Measurements from ENCODE around the gene ASH1L. TPM values are rescaled to one million over a fixed set of nuclear protein-coding genes. Genes with fewer than 3 reads are reported as not detected.
A peak's percentile ranks its signal among the peaks of the same experiment; 100 is the strongest.
"Not testable (repeated sequence)": the region's sequence is repeated elsewhere in the genome, so short reads cannot be mapped to it uniquely, and the experiment has no call there.

ASH1L gene
- total RNA-seq, 1 donor from 2014 or later: 34.4 TPM

DNA sequence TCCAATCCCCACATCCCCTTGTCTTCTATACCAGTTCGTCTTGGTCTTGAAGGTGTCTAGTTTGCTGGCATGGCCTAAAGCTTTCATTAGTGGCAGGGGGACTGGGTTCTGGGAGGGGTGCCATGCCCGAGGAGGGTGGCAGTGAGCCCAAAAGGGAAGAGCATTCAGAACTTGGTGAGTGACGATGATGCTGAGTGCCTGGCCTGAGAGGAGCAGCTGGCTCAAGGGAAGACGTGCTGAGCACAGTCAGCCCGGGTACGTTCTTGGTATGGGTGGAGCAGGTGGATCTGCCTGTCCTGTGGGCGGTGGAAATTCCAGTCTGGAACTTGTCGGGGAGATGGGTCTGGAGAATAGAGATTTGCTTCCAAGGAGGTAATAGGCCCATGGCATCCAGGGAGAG, 249.3 kb downstream of the ASH1L start:
- DNase-seq (ENCODE audit: low read depth): peak; percentile 81

DNA sequence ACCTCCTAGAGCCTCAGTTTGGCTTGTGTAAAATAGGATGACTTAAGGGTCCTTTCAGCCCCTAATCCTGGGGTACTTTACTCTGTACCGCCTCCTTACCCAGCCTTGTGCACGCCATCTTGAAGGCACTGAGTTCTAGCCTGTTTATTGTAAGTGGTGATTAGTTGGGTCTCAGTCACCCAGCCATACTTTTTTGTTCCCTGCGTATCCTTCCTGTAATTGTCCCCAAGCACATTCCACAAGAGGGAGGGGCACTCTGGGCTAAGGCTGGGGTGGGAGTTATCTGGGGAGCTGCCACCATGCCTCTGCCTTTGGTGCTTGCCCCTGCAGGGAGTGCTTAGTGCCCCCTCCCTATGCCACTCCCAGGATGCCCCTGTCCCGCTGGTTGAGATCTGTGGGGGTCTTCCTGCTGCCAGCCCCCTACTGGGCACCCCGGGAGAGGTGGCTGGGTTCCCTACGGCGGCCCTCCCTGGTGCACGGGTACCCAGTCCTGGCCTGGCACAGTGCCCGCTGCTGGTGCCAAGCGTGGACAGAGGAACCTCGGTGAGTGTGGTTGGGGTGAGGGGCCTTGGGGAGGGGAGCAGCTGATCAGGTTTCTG, 253.1 kb downstream of the ASH1L start:
- peak; percentile 50 for DNase-seq (ENCODE audit: low read depth)

DNA sequence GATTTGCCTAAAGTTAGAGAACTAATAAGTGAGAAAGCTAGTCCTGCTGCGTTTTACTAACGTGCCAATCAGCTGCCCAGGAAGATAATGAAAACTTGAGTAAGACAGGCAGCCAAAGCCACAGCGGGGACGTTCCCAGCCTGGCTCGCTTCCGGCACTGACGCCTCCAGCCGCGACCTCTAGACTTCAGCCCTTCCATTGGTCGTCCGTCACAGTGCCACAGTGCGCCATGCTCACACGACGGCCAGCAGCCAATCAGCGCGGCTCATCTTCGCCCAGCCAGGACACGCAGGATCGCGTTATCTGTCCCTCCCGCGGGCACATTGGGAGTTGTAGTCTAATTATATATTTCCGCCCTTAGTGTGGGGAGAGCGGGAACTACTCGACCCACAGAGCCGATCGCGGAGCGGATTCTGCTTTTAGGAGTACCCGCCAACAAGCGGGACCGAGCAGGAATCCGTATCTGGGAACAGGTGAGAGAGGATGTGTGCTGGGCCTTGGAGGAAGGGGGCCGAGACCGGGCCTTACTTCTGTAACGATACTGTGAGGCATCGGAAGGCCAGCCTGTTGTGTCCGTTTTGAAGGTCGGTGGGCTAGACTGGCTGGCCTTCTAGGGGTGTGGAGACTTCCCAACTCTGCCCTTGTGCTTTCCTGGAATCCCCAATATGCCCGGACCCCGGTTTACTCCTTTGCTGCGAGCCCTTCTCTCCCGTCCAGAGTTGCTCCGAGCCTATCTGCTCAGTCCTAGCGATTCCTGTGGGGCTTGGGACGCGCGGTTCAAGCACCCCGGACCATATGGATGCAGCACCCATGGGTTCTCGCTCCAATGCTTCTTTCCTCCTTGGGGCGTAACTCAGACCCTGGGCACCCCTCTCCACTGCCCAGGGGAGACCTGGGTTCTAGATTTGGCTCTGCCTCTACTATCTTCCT, 253.8 kb downstream of the ASH1L start, which contains the start of gene FDPS:
TSS of gene FDPS (plus strand) at position 374 of the 930 bp plus-strand sequence. CDS start 924 bp downstream, outside the sequence.
- DNase-seq (ENCODE audit: low read depth): peak; percentile 100

DNA sequence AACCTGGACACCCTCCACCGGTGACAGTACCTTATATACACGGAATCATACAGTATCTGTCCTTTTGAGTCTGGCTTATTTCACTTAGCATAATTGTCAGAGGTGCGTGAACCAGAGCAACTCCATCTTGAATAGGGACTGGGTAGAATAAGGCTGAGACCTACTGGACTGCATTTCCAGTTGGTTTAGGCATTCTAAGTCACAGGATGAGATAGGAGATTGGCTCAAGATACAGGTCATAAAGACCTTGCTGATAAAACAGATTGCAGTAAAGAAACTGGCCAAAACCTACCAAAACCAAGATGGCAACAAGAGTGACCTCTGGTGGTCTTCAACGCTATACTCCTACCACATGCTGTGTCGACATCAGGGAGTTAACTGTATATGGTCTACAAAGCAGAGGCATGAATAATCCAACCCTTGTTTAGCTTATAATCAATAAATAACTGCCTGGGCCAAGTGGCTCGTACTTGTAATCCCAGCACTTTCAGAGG, 255.3 kb downstream of the ASH1L start:
- DNase-seq (ENCODE audit: low read depth): peak; percentile 55

DNA sequence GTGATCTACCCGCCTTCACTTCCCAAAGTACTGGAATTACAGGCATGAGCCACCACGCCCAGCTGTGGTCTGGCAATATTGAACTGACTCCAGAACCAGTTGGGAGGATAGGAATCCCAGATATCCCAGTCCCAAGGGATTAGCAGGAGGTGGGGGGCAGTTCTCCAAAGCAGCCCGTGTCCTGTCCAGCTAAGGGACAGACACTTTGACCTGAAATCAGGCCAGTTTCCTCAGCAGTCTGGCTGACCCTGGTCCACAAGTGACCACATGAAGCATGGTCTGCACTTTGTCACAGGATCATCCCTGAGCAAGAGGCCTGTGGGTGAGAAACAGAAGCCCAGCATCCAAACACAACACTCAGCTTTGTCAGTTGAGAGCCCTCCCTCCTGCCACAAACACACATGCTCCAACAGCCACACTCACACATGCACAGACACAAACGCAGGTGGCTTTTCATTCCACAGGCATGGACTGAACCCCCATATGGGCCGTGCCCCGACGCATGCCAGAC, 256.7 kb downstream of the ASH1L start:
- DNase-seq (ENCODE audit: low read depth): peak; percentile 96

DNA sequence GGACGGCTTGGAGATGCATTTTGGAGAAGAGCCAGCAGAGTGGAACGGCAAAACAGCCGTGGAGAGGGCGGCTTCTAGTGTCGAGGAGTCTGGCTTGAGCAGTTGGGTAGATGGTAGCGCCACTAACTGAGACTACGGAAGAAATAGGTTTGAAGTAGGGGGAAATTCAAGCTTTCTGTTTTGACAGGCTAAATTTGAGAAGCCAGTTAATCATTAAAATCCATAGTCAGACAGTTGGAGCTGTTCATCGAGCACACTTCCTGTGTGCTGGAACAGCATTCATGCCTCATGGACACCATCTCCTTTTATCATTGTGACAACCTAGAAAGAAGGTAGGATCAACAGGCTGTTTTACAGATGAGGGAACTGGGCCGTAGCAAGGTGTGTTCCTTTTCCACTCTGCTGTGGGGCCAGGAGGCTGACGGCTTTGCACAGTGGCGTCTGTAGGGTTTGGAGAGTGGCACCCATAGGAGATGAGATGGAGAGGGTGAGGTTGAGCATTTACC, 258.0 kb downstream of the ASH1L start:
- no peak for DNase-seq (ENCODE audit: low read depth)

DNA sequence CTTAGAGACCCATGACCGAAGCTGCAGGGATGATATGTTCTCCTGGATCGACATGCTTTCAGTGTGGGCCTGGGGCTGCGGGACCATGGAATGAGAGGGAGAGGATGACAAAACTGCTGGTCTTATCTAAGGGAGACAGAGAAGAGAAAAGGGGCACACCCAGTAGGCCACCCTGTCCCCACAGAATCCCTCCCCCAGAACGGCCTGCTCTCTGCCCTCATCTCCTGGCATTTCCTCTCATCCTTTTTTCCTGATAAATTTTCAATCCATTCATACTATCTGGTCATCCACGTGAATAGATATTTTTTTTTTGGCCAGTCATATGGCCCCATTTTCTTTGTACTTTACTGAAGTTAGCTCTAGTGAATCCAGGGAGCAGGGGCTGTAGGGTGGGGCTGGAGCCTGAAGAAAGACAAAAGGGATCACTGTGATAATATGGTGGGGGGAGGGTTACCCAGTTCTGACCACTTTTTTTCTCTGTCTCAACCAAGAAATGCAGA, 261.2 kb downstream of the ASH1L start, which contains the start of gene PKLR:
TSS of gene PKLR (minus strand) at position 97 of the 500 bp plus-strand sequence. CDS start at position 54, 43 bp downstream.
- DNase-seq (ENCODE audit: low read depth): no peak

DNA sequence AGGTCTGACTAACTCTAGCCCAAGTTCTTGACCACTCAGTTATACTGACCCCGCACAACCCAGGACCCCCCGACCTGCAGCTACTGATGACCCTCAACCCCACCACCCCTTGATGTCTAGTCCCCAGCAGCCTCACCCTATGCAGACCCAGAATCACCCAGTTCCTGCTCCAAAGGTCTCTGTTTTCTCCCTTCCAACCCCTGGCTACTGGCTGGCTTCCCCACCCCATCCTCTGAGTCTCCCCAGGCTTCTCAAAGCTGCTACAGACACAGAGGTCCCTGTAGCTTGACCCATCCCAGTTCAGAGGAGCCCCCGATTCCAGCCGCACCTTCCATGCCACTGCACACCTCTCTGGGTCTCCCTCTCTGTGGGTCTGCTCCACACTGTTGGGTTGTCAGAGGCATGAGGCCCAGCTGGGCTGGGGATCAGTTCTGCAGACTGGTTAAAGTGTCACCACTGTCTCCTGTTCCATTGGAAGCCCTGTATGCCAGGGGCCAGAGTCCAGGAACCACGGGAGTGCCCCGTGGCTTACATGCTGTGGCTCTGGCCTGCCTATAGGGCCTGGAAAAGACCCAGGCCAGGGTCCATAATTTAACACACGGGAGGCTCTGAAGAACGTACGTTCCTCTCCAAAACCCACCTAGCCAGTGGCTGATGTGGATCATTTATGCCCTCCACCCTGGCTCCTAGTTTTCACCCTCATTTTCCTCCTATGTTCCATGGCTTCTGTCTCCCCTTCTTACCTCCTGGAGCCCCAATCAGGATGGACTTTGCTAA, 261.9 kb downstream of the ASH1L start:
- DNase-seq (ENCODE audit: low read depth): no peak

DNA sequence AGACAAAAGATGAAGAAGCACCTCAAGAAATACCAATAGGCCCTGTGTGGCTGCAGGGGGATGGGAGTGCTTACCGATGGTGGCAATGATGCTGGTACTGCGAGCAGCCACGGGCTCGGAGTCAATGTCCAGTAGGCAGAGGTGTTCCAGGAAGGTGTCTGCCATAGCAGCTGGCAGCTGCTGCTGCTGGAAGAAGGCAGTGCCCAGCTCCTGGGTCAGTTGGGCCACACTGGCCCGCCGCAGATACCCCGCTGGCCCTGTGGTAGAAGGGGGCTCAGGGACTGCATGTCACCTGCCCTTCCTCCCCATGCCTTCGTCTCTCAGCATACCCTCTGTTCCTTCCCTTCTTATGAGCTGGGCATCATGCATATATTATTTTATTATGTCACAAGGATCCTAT, 262.6 kb downstream of the ASH1L start:
- DNase-seq (ENCODE audit: low read depth): no peak

DNA sequence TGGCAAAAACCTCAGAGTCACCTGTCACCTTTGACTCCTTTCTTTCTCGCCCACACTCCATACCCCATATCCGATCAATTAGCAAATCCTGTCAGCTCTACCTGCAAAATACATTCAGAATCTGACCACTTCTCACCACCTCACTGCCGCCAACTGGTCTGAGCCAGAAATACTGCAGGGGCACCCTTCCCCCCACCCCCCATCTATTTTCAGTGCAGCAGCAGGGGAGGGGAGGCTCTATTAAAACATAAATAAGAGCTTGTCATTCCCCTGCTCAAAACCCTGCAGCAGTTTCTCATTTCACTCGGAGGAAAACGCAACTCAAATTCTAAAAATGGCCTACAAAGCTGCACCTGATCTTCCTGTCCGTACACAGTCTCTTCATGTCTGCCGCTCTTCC, 265.2 kb downstream of the ASH1L start:
- no peak for DNase-seq (ENCODE audit: low read depth)

DNA sequence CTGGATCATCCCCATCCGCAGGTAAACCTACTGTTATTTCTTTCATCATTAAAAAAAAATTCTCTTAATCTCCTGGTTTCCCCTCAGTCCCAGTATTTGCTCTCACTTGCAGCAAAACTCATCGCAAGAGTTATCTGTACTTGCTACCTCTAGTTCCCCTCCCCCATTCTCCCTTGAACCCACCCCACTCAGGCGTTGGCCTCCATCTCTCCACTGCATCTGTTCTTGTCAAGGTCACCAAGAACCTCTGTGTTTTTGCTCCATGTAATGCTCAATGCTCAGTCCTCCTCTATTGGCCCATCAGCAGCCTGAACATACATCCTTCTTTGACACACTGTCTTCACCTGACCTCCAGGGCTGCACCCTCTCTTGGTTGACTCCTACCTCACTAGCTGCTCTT, 265.9 kb downstream of the ASH1L start:
- no peak for DNase-seq (ENCODE audit: low read depth)

DNA sequence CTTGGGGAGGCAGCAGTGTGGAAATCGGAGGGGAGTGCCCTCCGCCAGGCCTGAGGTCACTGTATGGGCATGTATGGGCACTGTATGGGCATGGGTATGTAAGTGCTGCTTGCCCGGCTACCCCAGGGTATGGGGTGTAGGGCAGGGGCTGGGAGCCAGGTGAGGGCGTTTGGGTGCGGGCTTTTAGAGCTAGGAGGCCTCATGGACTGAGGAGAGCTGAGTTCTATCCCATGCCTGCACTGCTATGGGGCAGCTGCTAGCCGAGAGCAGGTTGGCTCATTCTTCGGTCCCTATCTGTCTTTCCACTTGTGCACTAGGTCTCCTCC, 266.7 kb downstream of the ASH1L start:
- no peak for DNase-seq (ENCODE audit: low read depth)

DNA sequence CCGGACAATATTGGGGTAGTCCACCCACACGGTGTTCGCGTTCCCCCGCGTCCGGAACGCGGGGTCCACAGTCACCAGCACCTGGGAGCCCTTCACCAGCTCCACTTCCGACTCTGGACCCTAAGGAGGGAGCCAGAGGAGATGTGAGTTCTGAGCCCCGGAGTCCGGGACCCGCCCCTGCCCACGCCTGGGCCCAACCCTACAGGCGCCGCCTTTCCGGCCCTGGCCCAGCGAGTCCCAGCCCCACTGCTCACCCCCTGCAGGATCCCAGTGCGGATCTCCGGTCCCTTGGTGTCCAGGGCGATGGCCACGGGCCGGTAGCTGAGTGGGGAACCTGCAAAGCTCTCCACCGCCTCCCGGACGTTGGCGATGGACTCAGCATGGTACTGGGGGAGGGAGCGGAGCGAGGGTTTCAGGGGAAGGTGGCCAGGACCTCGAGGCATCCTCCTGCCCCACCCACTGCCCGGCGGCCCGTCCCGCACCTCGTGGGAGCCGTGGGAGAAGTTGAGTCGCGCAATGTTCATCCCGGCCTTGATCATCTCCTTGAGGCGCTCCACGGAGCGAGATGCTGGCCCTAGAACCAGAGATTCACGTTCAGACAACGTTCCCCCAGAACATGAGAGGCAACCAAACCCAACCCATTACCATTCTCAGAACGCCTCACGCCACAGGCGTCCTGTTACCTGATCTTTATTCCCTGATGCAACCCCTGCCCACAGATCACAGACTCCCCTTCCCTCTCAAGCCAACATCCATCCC, 267.2 kb downstream of the ASH1L start:
- DNase-seq (ENCODE audit: low read depth): no peak

DNA sequence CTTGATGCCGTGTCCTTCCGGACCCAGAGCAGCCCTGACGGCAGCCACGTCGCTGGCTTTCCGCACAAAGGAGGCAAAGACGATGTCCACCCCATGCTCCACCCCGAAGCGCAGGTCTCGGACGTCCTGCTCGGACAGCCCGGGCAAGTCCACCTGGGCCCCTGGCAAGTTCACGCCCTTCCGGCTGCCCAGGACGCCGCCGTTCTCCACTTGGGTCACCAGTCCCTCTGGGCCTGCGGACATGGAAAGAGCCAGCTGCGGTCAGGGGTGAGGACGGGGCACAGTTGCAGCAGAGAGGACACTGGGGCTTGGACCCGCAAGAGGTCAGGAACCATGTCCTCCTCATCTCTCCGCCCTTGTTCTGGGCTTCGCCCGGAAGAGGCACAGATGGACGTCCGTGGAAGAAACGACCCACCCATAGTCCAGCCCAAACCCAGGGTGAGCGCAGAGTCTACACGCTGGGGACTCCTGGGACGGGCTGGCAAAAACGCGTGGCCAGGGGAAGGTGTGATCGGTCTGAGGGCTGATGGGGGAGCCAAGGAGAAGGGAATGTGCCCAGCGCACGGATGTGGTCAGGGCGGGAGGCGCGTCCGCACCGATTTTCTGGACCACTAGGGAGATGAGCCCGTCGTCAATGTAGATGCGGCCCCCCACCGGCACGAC, 268.0 kb downstream of the ASH1L start:
- DNase-seq (ENCODE audit: low read depth): no peak

DNA sequence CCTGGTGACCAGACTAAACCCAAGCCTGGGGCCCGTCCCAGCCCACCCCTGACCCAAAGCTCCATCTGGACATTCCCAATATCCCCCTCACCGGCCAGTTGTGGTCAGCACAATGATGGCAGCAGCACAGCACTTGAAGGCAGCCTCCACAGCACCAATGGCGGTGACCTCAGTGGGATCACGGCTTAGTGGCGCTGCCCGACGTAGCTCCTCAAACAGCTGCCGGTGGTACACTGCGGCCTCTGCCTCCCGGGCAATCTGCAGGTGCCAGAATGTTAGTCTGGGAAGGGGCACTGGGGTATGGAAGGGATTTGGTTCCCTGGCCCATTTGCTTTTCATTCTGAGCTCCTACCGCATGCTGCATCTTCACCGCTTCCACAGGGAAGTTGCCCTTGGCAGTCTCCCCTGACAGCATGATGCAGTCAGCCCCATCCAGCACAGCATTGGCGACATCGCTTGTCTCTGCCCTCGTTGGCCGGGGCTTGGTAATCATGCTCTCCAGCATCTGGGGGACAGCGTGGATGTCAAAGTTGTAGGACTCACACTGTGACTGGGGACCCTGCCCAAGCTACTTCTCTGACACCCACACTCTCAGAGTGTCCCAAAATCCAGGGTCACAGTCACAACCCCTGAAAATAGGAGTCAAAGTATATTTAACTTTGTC, 269.4 kb downstream of the ASH1L start:
- no peak for DNase-seq (ENCODE audit: low read depth)

DNA sequence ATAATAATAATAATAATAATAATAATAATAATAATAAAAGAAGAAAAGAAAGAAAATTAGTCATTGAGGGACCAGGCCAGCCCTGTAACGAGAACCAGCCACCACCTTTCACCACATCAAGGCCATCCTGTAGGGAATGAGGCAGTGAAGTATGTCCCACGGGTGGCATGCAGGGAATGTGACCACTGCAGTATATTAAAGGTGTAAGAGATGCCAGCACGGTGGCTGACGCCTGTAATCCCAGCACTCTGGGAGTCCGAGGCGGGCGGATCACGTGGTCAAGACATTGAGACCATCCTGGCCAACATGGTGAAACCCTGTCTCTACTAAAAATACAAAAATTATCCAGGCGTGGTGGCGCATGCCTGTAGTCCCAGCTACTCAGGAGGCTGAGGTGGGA, 271.6 kb downstream of the ASH1L start:
- not testable (repeated sequence) for DNase-seq (ENCODE audit: low read depth)

DNA sequence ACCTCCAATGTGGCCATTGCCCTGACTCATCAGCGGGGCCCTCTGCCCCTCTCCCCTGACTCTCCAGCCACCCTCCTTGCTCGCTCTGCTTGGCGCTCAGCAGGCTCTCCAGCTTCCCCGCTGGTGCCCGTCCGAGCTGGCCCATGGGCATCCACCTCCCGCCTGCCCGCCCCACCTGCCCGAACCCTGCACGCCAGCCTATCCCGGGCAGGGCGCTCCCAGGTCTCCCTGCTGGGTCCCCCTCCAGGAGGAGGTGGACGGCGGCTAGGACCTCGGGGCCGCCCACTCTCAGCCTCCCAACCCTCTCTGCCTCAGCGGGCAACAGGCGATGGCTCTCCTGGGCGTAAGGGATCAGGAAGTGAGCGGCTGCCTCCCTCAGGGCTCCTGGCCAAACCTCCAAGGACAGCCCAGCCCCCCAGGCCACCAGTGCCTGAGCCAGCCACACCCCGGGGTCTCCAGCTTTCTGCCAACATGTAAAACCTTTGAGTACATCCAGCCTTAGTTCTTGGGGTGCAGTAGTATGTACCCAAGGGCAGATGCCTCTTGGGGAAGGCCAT, 274.5 kb downstream of the ASH1L start:
- no peak for DNase-seq (ENCODE audit: low read depth)

DNA sequence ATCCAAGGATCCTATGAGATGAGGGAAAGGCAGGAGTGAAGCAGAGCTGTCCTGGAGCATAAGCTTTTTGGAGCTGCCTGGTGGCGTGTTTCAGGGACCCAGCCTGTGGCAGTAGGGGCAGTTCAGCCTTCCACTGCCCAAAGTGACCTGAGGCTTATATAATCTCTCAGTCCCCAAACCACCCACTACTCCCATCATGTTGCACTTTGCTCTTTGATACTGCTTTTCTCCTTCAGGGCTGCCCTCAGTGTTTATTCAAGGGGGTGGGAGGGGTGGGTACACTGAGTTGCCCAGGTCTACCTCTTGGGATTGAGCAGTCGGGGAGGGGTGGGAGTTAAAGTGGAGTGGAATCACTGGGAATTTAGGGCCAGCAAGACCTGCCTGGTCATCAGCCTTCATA, 276.1 kb downstream of the ASH1L start:
- no peak for DNase-seq (ENCODE audit: low read depth)

DNA sequence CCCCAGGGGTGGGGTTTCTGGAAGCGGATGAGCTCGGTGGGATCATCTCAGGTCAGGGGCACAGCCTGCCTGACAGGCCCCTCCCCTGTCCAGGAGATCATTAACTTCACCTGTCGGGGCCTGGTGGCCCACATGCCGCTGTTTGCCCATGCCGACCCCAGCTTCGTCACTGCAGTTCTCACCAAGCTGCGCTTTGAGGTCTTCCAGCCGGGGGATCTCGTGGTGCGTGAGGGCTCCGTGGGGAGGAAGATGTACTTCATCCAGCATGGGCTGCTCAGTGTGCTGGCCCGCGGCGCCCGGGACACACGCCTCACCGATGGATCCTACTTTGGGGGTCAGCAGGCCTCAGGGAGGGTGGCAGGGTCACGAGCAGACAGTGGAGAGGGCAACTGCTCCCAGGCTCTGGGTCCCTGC, 277.0 kb downstream of the ASH1L start:
- no peak for DNase-seq (ENCODE audit: low read depth)
